T47D (cell line): ENCODE results near the gene ZNF292.
"Not testable (repeated sequence)": the region's sequence is repeated elsewhere in the genome, so short reads cannot be mapped to it uniquely, and the experiment has no call there.

Experiments used
- DNase-seq, 2 experiments: peaks; one replicate each; pipeline versions ENCODE4 v3.0.0 to v3.0.0-alpha.2; 2011 to 2012; ENCODE audit warnings: low read depth in 1 of 2, low spot score in 1 of 2
- JUND ChIP-seq: IDR thresholded peaks from 2 replicates; pipeline ENCODE4 v1.6.1; 2012; ENCODE audit warnings: low read depth
- in situ Hi-C: cut with HindIII; loops from 2 replicates; pipeline ENCODE4 v1.10.0; 2016; ENCODE audit warnings: low sequenced_read_pairs, low pct_unique_long_range_greater_than_20kb

Gene ZNF292

DNA sequence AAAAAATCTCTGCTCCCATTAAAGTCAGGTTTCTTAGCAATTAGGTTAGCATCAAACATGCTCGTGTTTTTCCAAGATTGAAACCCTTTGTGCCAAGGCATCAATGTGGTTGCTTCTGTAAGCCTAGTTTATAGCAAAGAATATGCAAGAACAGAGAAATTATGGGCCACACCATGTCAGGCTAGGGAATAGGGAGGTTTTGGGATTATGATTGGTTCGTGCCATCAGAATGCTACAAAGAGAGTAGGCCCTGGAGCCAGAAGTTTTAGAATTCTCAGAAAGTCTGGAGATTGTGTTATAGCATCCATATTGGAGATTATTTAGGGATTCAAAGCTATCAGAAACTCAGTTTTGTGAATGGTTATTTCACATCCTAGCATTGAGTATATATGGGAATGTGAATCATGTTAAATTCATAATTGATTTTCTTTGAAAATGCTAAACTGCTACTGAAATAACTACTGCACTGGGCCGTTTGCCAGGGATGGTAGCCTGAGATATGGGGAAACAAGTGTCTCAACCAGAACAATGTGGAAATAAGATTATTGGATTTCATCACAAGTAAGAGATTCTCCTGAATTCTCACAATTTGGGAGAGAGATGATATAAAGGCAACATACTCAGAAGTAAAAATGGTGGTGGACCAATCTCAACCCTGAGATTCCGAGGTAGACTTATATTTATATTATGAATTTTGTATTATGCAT, 45.3 kb downstream of the ZNF292 start:
- DNase-seq: no peak
- TF ChIP-seq JUND: no peak
- in situ Hi-C loops: no loop called here

DNA sequence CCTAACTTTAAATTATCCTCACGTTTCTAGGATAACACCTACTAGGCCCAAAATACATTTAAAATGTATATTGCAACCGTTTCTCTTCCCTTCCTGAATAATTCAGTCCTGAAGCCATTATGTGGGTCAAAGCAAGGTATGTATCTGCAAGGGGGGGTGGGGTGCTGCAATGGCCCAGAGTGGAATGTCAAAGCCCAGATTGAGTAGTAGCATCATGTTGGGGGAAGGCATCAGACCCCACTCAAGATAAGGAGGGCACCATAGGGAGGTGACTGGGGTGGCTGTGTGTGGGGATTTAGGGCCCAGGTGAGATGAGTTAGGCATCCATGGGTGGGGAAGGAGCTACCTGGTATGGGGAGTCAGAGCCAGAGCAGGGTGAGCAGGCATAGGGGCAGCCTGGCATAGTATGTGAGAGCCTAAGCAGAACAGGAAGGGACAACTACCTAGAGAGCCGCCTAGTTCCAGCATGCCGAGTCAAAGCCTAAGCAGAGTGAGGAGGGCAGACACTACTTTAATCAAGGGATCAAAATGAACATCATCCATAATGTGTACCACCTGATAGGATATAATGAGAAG, 48.2 kb downstream of the ZNF292 start:
- in situ Hi-C loops: no loop called here
- no peak for DNase-seq
- TF ChIP-seq JUND: no peak

- DNase-seq: no peak
- no peak for TF ChIP-seq JUND
- in situ Hi-C loops: no loop called here
These were observed 54.4 kb downstream of the ZNF292 start for GRCh38 chr6:87209812-87210211.

GRCh38 chr6:87210979-87211378, 55.6 kb downstream of the ZNF292 start:
- no peak for DNase-seq
- no peak for TF ChIP-seq JUND
- in situ Hi-C loops: no loop called here

- TF ChIP-seq JUND: no peak
- no peak for DNase-seq
- in situ Hi-C loops: no loop called here
These were observed 57.2 kb downstream of the ZNF292 start for GRCh38 chr6:87212596-87212995.

DNA sequence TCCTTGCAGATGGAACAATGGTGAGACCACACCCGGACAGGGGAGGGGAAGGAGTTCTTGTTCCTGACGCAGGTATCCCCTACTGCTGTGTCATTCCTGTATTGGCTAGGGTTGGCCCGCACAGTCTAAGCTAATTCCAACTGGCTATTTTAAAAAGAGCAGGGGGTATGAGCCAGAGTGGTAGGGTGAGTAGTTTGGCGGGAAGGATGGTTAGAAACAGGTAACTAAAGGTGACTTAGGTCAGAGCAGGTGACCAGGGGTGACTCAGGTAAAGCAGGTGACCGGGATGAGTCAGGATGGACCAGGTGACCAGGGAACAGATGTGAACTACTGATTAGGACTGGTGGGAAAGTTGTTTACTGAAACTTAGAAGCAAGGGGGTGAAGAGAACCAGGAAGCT, 58.0 kb downstream of the ZNF292 start:
- TF ChIP-seq JUND: no peak
- in situ Hi-C loops: no loop called here
- peak in 1 of 2 experiments; percentile 39 for DNase-seq

DNA sequence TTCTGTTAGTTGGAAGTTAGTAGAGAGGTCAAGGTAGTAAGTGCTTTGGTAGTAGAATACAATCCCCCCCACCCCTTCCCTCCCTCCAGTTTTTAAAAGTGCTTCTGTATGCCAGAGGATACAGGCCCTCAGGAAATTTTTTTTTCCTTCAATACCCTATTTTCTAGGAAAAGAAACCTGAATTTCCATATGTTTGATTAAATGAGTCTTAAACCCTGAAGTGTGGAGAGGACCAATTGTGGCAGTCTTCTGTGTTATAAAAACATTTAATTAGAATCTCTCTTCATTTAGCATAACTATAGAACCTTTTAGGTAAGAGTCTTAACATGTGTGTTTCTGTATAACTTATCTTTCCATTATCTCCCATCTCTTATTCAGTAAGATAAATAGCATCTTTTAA, 59.5 kb downstream of the ZNF292 start:
- TF ChIP-seq JUND: no peak
- DNase-seq: no peak
- in situ Hi-C loops: no loop called here

- no peak for TF ChIP-seq JUND
- in situ Hi-C loops: no loop called here
- DNase-seq: no peak
These were observed 65.6 kb downstream of the ZNF292 start for GRCh38 chr6:87220997-87221396.

- TF ChIP-seq JUND: no peak
- in situ Hi-C loops: no loop called here
- no peak for DNase-seq
These were observed 67.3 kb downstream of the ZNF292 start for GRCh38 chr6:87222676-87223075.

DNA sequence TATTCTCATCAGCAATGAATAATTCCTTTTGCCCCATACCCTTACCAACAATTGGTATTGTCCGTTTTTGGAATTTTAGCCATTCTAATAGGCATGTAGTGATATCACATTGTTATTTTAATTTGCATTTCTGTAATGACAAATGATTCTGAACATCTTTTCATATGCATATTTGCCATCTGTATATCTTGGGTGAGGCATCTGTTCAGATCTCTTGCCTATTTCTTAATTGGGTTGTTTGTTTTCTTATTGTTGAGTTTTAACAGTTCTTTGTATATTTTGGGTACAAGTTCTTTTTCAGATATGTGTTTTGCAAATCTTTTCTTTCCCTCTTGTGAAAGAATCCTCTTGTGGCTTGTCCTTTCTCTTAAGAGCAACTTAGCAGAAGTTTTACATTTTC, 69.6 kb downstream of the ZNF292 start:
- no peak for DNase-seq
- in situ Hi-C loops: no loop called here
- no peak for TF ChIP-seq JUND

DNA sequence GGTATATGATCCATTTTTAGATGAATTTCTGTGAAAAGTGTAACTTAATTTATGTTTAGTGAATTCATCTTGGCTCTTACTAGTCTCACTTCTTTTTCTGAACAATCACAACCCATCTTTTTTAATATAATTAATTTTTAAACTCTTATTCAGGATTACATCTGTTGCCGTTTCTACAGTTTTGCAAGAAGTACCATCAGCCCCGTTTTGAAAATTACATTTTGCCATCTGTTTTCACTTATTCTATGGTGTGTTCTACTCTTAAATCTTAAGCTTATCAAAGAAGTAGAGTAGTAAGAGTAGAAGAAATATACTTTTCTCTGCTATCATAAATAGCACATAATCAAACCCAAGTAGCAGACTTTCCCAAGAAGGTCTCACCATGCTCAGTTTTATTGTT, 70.1 kb downstream of the ZNF292 start:
- no peak for DNase-seq

GRCh38 chr6:87225937-87226336, 70.6 kb downstream of the ZNF292 start:
- TF ChIP-seq JUND: no peak
- in situ Hi-C loops: no loop called here
- no peak for DNase-seq

More for the DNA sequence above, 70.1 kb downstream of the ZNF292 start:
- no peak for TF ChIP-seq JUND
- in situ Hi-C loops: no loop called here

DNA sequence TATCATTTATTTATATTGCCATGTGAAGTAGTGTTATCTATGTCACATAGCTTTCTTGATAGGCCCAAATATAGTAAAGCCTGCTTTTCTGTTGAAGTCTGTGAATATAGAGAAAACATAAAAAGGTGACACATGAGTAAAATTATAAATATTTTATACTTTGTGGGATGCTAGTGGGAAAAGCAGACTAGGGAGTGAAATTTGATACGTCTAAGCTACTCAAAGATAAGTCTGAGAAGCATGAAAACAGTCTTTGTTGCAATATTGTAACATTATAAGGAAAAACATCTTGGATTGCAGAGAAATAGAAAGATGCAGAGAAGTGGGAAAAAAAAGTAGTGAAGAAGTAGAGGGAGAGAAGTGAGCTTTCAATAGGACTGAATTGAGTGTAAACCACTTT, 75.4 kb downstream of the ZNF292 start:
- no peak for DNase-seq
- no peak for TF ChIP-seq JUND
- in situ Hi-C loops: no loop called here

DNA sequence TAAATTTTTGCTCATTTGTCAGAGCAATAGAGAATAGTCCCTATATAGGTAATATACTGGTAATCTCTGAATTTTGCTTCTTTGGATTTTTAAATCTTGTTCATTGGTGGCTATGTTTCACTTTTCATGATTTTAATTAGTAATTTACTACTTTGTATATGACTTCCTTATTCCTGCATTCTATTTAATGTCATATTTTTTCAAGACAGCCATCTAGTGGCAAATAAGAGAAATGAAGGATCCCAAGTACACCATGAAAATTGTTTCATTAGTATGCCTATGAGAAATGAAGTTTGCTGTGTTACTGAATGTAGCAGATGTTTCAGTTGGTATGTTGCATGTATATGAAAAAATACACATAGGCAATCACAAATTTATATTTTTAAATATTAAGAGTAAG, 82.4 kb downstream of the ZNF292 start:
- in situ Hi-C loops: no loop called here

GRCh38 chr6:87239098-87239635, 83.8 kb downstream of the ZNF292 start:
- in situ Hi-C loops, DNase-seq: not testable (repeated sequence)

More for the DNA sequence above, 82.4 kb downstream of the ZNF292 start:
- no peak for TF ChIP-seq JUND
- peak; percentile 19 to 20 for DNase-seq
